ENCODE measurements around the gene OOSP3.

DNA sequence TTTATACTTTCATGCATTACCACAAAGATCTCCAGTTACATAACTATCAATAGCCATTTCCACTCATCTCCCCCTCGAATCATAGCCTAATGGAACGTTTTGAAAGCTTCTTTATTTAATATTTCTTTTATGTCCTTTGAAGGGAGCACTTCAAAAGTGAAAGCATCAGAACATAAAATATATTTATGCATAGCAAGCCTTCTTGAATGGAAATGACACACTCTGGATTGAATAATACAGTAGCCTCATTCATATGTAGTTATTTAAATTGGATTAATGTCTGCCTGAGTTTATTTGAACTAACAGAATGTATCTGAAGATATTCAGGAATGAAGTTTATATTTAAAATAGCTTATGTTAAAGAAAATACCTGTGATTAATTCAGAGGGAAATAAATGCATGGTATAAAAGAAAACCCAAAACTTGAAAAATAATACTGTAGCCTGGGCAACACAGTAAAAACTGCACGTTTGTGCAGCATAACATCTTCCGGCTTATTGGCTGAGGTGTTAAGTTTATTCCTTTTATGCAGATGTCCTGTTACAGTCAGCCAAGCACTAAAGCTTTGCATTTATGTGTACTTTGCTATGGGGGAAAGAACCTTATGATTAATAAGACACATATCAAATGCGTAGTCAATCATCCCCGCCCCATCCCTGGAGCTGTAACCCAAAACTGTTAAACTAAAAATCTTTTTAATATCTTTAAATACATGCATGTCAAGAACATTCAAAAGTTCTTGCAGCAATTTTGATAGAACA lies 22.0 kb downstream of the OOSP3 start:
- TF ChIP-seq, protein P1, sequence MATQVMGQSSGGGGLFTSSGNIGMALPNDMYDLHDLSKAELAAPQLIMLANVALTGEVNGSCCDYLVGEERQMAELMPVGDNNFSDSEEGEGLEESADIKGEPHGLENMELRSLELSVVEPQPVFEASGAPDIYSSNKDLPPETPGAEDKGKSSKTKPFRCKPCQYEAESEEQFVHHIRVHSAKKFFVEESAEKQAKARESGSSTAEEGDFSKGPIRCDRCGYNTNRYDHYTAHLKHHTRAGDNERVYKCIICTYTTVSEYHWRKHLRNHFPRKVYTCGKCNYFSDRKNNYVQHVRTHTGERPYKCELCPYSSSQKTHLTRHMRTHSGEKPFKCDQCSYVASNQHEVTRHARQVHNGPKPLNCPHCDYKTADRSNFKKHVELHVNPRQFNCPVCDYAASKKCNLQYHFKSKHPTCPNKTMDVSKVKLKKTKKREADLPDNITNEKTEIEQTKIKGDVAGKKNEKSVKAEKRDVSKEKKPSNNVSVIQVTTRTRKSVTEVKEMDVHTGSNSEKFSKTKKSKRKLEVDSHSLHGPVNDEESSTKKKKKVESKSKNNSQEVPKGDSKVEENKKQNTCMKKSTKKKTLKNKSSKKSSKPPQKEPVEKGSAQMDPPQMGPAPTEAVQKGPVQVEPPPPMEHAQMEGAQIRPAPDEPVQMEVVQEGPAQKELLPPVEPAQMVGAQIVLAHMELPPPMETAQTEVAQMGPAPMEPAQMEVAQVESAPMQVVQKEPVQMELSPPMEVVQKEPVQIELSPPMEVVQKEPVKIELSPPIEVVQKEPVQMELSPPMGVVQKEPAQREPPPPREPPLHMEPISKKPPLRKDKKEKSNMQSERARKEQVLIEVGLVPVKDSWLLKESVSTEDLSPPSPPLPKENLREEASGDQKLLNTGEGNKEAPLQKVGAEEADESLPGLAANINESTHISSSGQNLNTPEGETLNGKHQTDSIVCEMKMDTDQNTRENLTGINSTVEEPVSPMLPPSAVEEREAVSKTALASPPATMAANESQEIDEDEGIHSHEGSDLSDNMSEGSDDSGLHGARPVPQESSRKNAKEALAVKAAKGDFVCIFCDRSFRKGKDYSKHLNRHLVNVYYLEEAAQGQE (IDR thresholded peaks at IDR 0.05; ENCODE audit: borderline replicate concordance), result no peak
- TF ChIP-seq, protein P2, sequence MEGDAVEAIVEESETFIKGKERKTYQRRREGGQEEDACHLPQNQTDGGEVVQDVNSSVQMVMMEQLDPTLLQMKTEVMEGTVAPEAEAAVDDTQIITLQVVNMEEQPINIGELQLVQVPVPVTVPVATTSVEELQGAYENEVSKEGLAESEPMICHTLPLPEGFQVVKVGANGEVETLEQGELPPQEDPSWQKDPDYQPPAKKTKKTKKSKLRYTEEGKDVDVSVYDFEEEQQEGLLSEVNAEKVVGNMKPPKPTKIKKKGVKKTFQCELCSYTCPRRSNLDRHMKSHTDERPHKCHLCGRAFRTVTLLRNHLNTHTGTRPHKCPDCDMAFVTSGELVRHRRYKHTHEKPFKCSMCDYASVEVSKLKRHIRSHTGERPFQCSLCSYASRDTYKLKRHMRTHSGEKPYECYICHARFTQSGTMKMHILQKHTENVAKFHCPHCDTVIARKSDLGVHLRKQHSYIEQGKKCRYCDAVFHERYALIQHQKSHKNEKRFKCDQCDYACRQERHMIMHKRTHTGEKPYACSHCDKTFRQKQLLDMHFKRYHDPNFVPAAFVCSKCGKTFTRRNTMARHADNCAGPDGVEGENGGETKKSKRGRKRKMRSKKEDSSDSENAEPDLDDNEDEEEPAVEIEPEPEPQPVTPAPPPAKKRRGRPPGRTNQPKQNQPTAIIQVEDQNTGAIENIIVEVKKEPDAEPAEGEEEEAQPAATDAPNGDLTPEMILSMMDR (IDR thresholded peaks at IDR 0.05; ENCODE audit: poor library complexity, severe bottlenecking), result no peak
- TF ChIP-seq TAF1 (IDR thresholded peaks at IDR 0.05; ENCODE audit: low read depth) (no peak), EP300 (conservative IDR thresholded peaks at IDR 0.05; ENCODE audit: poor library complexity, severe bottlenecking) (no peak)
